MCF 10A (cell line): ENCODE measurements around the gene SLC26A9. TPM values are rescaled to one million over a fixed set of nuclear protein-coding genes. Genes with fewer than 3 reads are reported as not detected.

ENCODE experiments used
- BruUV-seq: library from RNA; stranded (reverse); fragments of 400-500 nt; replicated peaks from 2 replicates; lab custom pipeline; 2021; lab: Mats Ljungman, UMichigan
- CTCF ChIA-PET: fragments of 300-600 bp; sonication (Branson Sonifier 250); formaldehyde crosslinking; extraction: SDS; loops from one replicate; lab custom pipeline; 2021; ENCODE audit warnings: antibody characterized with exemption, inconsistent platforms; lab: Yijun Ruan, JAX
- POLR2A ChIA-PET: fragments of 300-600, 350-650 bp; sonication (Branson Sonifier 250); formaldehyde crosslinking; extraction: SDS; loops from one replicate; lab custom pipeline; 2020; ENCODE audit warnings: antibody characterized with exemption, inconsistent platforms; lab: Yijun Ruan, JAX
- DNase-seq: peaks from one replicate; pipeline ENCODE4 v3.0.0-alpha.2; 2018; ENCODE audit not compliant: unreplicated experiment
- H3K27ac Mint-ChIP-seq: one replicate; pipeline ENCODE4 v1.8.0; 2022; ENCODE audit warnings: mild to moderate bottlenecking, low read depth, mixed read lengths; ENCODE audit not compliant: unreplicated experiment
- H3K27me3 Mint-ChIP-seq: one replicate; pipeline ENCODE4 v1.8.0; 2022; ENCODE audit warnings: mixed read lengths; ENCODE audit not compliant: insufficient read depth, unreplicated experiment
- H3K36me3 Mint-ChIP-seq: one replicate; pipeline ENCODE4 v1.8.0; 2022; ENCODE audit warnings: mild to moderate bottlenecking, moderate library complexity, mixed read lengths; ENCODE audit not compliant: insufficient read depth, unreplicated experiment
- H3K4me1 Mint-ChIP-seq: one replicate; pipeline ENCODE4 v1.8.0; 2022; ENCODE audit warnings: mixed read lengths; ENCODE audit not compliant: insufficient read depth, unreplicated experiment
- H3K4me3 Mint-ChIP-seq: one replicate; pipeline ENCODE4 v1.8.0; 2022; ENCODE audit warnings: mild to moderate bottlenecking, moderate library complexity, mixed read lengths; ENCODE audit not compliant: unreplicated experiment
- H3K9me3 Mint-ChIP-seq: one replicate; pipeline ENCODE4 v1.8.0; 2022; ENCODE audit warnings: mixed read lengths; ENCODE audit not compliant: unreplicated experiment
- CTCF ChIP-seq: fragments of 200-600 bp; IDR thresholded peaks from one replicate; pipeline ENCODE4 v1.8.0; 2022; ENCODE audit warnings: antibody characterized with exemption, mild to moderate bottlenecking; ENCODE audit not compliant: unreplicated experiment
- intact Hi-C: fragments of 100-400 bp; cut with micrococcal nuclease; formaldehyde crosslinking; loops from 2 replicates; pipeline ENCODE4 v1.14.1; 2022
- total RNA-seq: library from RNA; stranded (reverse); gene quantifications from 2 replicates; pipeline ENCODE4 v1.2.3, GENCODE V29; 2022

The SLC26A9 gene
- total RNA-seq, 1 experiment from 2014 or later: not detected

- H3K9me3 Mint-ChIP-seq: no peaks in the 10 kb centered on the region
- H3K36me3 Mint-ChIP-seq: no peaks in the 10 kb centered on the region
- no peak for TF ChIP-seq CTCF
- no peak overlapping the region for H3K27ac Mint-ChIP-seq
- no TSS peak for BruUV-seq
- intact Hi-C loops: no loop called here
- no peak overlapping the region for H3K4me3 Mint-ChIP-seq
- POLR2A ChIA-PET: interaction anchor here (0.6 to 1.5 kb wide), 5 partner anchors 14 to 1090 kb away, joined by 3 to 7 read pairs (median 5); no protein-coding TSS in a partner anchor
- CTCF ChIA-PET: interaction anchor here (0.7 to 21.0 kb wide), 3 partner anchors 12 to 145 kb away, joined by 3 to 911 read pairs (median 22); no protein-coding TSS in a partner anchor
- peaks cover 34% of the 10 kb centered on the region for H3K27me3 Mint-ChIP-seq
- no peak for DNase-seq
- peaks cover 31% of the 10 kb centered on the region for H3K4me1 Mint-ChIP-seq
These were observed 12.4 kb downstream of the SLC26A9 start for GRCh38 chr1:205930799-205931281.

GRCh38 chr1:205930195-205930577, 13.1 kb downstream of the SLC26A9 start:
- Mint-ChIP-seq H3K36me3 (no peaks in the 10 kb centered on the region), H3K4me1 (peaks cover 34% of the 10 kb centered on the region), H3K27ac (no peak overlapping the region), H3K4me3 (no peak overlapping the region), H3K27me3 (peaks cover 34% of the 10 kb centered on the region), H3K9me3 (no peaks in the 10 kb centered on the region)
- ChIA-PET CTCF (interaction anchor here (2.9 to 21.0 kb wide), 2 partner anchors 12 to 51 kb away, joined by 22 to 911 read pairs; no protein-coding TSS in a partner anchor), POLR2A (interaction anchor here (0.7 to 1.5 kb wide), 5 partner anchors 20 to 1091 kb away, joined by 3 to 5 read pairs (median 3); no protein-coding TSS in a partner anchor)
- DNase-seq: no peak
- BruUV-seq: no TSS peak
- intact Hi-C loops: no loop called here
- TF ChIP-seq CTCF: no peak

- H3K4me1 Mint-ChIP-seq: peaks cover 34% of the 10 kb centered on the region
- no peak overlapping the region for H3K4me3 Mint-ChIP-seq
- no peak for DNase-seq
- CTCF ChIA-PET: interaction anchor here (0.7 to 21.0 kb wide), 3 partner anchors 11 to 52 kb away, joined by 3 to 911 read pairs (median 22); no protein-coding TSS in a partner anchor
- TF ChIP-seq CTCF: no peak
- H3K36me3 Mint-ChIP-seq: no peaks in the 10 kb centered on the region
- no peak overlapping the region for H3K27ac Mint-ChIP-seq
- BruUV-seq: no TSS peak
- intact Hi-C loops: no loop called here
- no peaks in the 10 kb centered on the region for H3K9me3 Mint-ChIP-seq
- peaks cover 34% of the 10 kb centered on the region for H3K27me3 Mint-ChIP-seq
- POLR2A ChIA-PET: interaction anchor here (1.0 to 1.5 kb wide), 5 partner anchors 15 to 53 kb away, joined by 3 to 6 read pairs (median 5); no protein-coding TSS in a partner anchor
These were observed 13.6 kb downstream of the SLC26A9 start for GRCh38 chr1:205929496-205930194.

GRCh38 chr1:205928317-205928716, 14.9 kb downstream of the SLC26A9 start:
- no TSS peak for BruUV-seq
- H3K4me3 Mint-ChIP-seq: no peak overlapping the region
- intact Hi-C loops: no loop called here
- no peaks in the 10 kb centered on the region for H3K9me3 Mint-ChIP-seq
- no peak for DNase-seq
- H3K36me3 Mint-ChIP-seq: no peaks in the 10 kb centered on the region
- H3K27ac Mint-ChIP-seq: no peak overlapping the region
- no peak for TF ChIP-seq CTCF
- POLR2A ChIA-PET: no interaction called here
- peaks cover 23% of the 10 kb centered on the region for H3K4me1 Mint-ChIP-seq
- H3K27me3 Mint-ChIP-seq: peaks cover 34% of the 10 kb centered on the region
- CTCF ChIA-PET: interaction anchor here (0.8 to 21.0 kb wide), 5 partner anchors 10 to 180 kb away, joined by 3 to 911 read pairs (median 4); no protein-coding TSS in a partner anchor
